GM12874 (cell line): Measurements from ENCODE around the gene MMP12.

Experiments
- CTCF ChIP-seq: IDR thresholded peaks from 2 replicates; pipeline ENCODE4 v1.5.1; 2011; ENCODE audit warnings: low read depth, mild to moderate bottlenecking, control low read depth, low read length, moderate library complexity; ENCODE audit not compliant: insufficient read depth

Gene MMP12

GRCh38 chr11:102843489-102843888 is 31.3 kb downstream of the MMP12 start, which contains the start of gene MMP3:
Gene MMP3 (minus strand): TSS chr11:102843609. CDS start chr11:102843546, 63 bp downstream.
- TF ChIP-seq CTCF: no peak

GRCh38 chr11:102842930-102843329 is 31.9 kb downstream of the MMP12 start:
- no peak for TF ChIP-seq CTCF

- TF ChIP-seq CTCF: no peak
These were observed 34.8 kb downstream of the MMP12 start for GRCh38 chr11:102840018-102840417.

- no peak for TF ChIP-seq CTCF
These were observed 37.1 kb downstream of the MMP12 start for GRCh38 chr11:102837646-102838045.

- TF ChIP-seq CTCF: no peak
These were observed 37.6 kb downstream of the MMP12 start for GRCh38 chr11:102837156-102837555.

- no peak for TF ChIP-seq CTCF
These were observed 38.4 kb downstream of the MMP12 start for GRCh38 chr11:102836290-102836875.

- no peak for TF ChIP-seq CTCF
These were observed 41.1 kb downstream of the MMP12 start for GRCh38 chr11:102833731-102834130.
